GM21447 (cell line): ENCODE results near the gene SETD7.

Experiments used
- ATAC-seq: cut with Tn5 transposase; IDR thresholded peaks from one replicate; pipeline ENCODE4 v1.9.1; 2021; ENCODE audit not compliant: unreplicated experiment

The SETD7 gene

GRCh38 chr4:139514382-139515059 is 41.5 kb downstream of the SETD7 start:
- no peak for ATAC-seq

- no peak for ATAC-seq
Observed at GRCh38 chr4:139511320-139511719, 44.7 kb downstream of the SETD7 start.

GRCh38 chr4:139509727-139510410 is 46.1 kb downstream of the SETD7 start:
- ATAC-seq, result no peak

GRCh38 chr4:139508581-139509237 is 47.3 kb downstream of the SETD7 start:
- ATAC-seq, result no peak

GRCh38 chr4:139506774-139507173 is 49.2 kb downstream of the SETD7 start:
- ATAC-seq, result no peak

- ATAC-seq, result no peak
Observed at GRCh38 chr4:139503622-139504166, 52.3 kb downstream of the SETD7 start.

GRCh38 chr4:139501927-139502899 is 53.8 kb downstream of the SETD7 start:
- no peak for ATAC-seq

GRCh38 chr4:139501527-139501926 is 54.5 kb downstream of the SETD7 start:
- ATAC-seq, result no peak

GRCh38 chr4:139501117-139501516 is 54.9 kb downstream of the SETD7 start:
- no peak for ATAC-seq

GRCh38 chr4:139499186-139499585 is 56.8 kb downstream of the SETD7 start:
- no peak for ATAC-seq

GRCh38 chr4:139493176-139493575 is 62.8 kb downstream of the SETD7 start:
- no peak for ATAC-seq

GRCh38 chr4:139492429-139492828 is 63.6 kb downstream of the SETD7 start:
- ATAC-seq, result no peak

- ATAC-seq, result no peak
Observed at GRCh38 chr4:139489638-139490037, 66.4 kb downstream of the SETD7 start.

GRCh38 chr4:139488442-139488841 is 67.6 kb downstream of the SETD7 start:
- ATAC-seq, result no peak

GRCh38 chr4:139484783-139485311 is 71.2 kb downstream of the SETD7 start:
- ATAC-seq, result no peak

GRCh38 chr4:139483000-139483399 is 73.0 kb downstream of the SETD7 start:
- no peak for ATAC-seq

- no peak for ATAC-seq
Observed at GRCh38 chr4:139481465-139481864, 74.6 kb downstream of the SETD7 start.

GRCh38 chr4:139476363-139476762 is 79.7 kb downstream of the SETD7 start:
- ATAC-seq, result no peak

- ATAC-seq, result no peak
Observed at GRCh38 chr4:139472852-139473251, 83.2 kb downstream of the SETD7 start.

- ATAC-seq, result no peak
Observed at GRCh38 chr4:139470997-139471665, 84.9 kb downstream of the SETD7 start.
